H1 (cell line): ENCODE measurements around the gene ADGRF5. TPM values are rescaled to one million over a fixed set of nuclear protein-coding genes. Genes with fewer than 3 reads are reported as not detected.

ENCODE experiments used
- CTCF ChIA-PET: fragments of 300-600 bp; sonication (Branson Sonifier 250); formaldehyde crosslinking; loops from one replicate; lab custom pipeline; 2021; ENCODE audit not compliant: partially characterized antibody; lab: Charles Lee
- POLR2A ChIA-PET: fragments of 300-600 bp; sonication (Branson Sonifier 250); formaldehyde crosslinking; loops from one replicate; lab custom pipeline; 2021; ENCODE audit warnings: inconsistent platforms; ENCODE audit not compliant: partially characterized antibody; lab: Charles Lee
- DNase-seq, 2 experiments: peaks; one replicate each; pipeline versions ENCODE4 v3.0.0 to v3.0.0-alpha.2; 2010 to 2022; ENCODE audit warnings: low spot score in 2 of 2, low read depth in 1 of 2, mixed read lengths in 1 of 2
- FAIRE-seq: peaks from 2 replicates; lab custom pipeline; 2011; peaks lifted over from hg19 to GRCh38; lab: Jason Lieb, UNC
- H2AFZ ChIP-seq: 2 replicates; pipeline ENCODE4 v1.8.1; 2012; ENCODE audit warnings: low read length, inconsistent platforms
- H2AK5ac ChIP-seq: 2 replicates; pipeline ENCODE4 v1.6.1; 2013; ENCODE audit warnings: low read depth, low read length
- H2BK120ac ChIP-seq: replicated peaks from 2 replicates; pipeline ENCODE3; 2013; ENCODE audit warnings: low read depth, low read length, inconsistent platforms
- H2BK12ac ChIP-seq: 2 replicates; pipeline ENCODE4 v1.6.1; 2013; ENCODE audit warnings: low read depth, low read length
- H2BK15ac ChIP-seq: 2 replicates; pipeline ENCODE4 v1.6.1; 2013; ENCODE audit warnings: low read length
- H2BK20ac ChIP-seq: 2 replicates; pipeline ENCODE4 v1.6.1; 2013; ENCODE audit warnings: low read length
- H2BK5ac ChIP-seq: 2 replicates; pipeline ENCODE4 v1.6.1; 2013; ENCODE audit warnings: low read depth, low read length
- H3K14ac ChIP-seq: 2 replicates; pipeline ENCODE4 v1.6.1; 2013; ENCODE audit warnings: inconsistent platforms; ENCODE audit not compliant: insufficient read length
- H3K18ac ChIP-seq: 2 replicates; pipeline ENCODE4 v1.6.1; 2013; ENCODE audit warnings: low read length; ENCODE audit errors: extremely low read depth
- H3K23ac ChIP-seq: 2 replicates; pipeline ENCODE4 v1.6.1; 2013; ENCODE audit warnings: inconsistent platforms; ENCODE audit not compliant: insufficient read length
- H3K23me2 ChIP-seq: 2 replicates; pipeline ENCODE4 v1.6.1; 2013; ENCODE audit warnings: low read depth, low read length
- H3K27ac ChIP-seq: 2 replicates; pipeline ENCODE4 v1.6.1; 2011; ENCODE audit warnings: low read depth, low read length, inconsistent platforms
- H3K27me3 ChIP-seq, 4 experiments: replicated peaks in 1 of 4; 1 replicate in 1 of 4; 2 replicates in 3 of 4; pipeline versions ENCODE4 v1.6.1 to v1.8.1; 2011 to 2013; ENCODE audit warnings: low read length in 3 of 4, mild to moderate bottlenecking in 3 of 4, inconsistent platforms in 2 of 4, mixed read lengths in 2 of 4, moderate library complexity in 1 of 4; ENCODE audit not compliant: control insufficient read depth in 3 of 4, insufficient read depth in 3 of 4; ENCODE audit errors: extremely low read depth in 1 of 4
- H3K36me3 ChIP-seq, 4 experiments: 2 replicates each; pipeline versions ENCODE4 v1.6.1 to v1.8.1; 2011 to 2013; ENCODE audit warnings: mild to moderate bottlenecking in 4 of 4, low read length in 3 of 4, moderate library complexity in 2 of 4, control low read depth in 1 of 4, inconsistent platforms in 1 of 4; ENCODE audit not compliant: insufficient read depth in 4 of 4, control insufficient read depth in 2 of 4
- H3K4ac ChIP-seq: replicated peaks from 2 replicates; pipeline ENCODE3; 2013; ENCODE audit warnings: low read length, low read depth, mixed read lengths, inconsistent platforms; ENCODE audit not compliant: insufficient read length
- H3K4me1 ChIP-seq, 4 experiments: replicated peaks in 1 of 4; 1 replicate in 1 of 4; 2 replicates in 3 of 4; pipeline versions ENCODE4 v1.6.1 to v1.8.1; 2011 to 2013; ENCODE audit warnings: low read length in 3 of 4, inconsistent platforms in 2 of 4, mixed read lengths in 1 of 4; ENCODE audit not compliant: insufficient read depth in 4 of 4, control insufficient read depth in 3 of 4
- H3K4me2 ChIP-seq, 2 experiments: 2 replicates each; pipeline versions ENCODE4 v1.6.1 to v1.8.1; 2011 to 2013; ENCODE audit warnings: low read depth in 2 of 2, low read length in 2 of 2, control low read depth in 1 of 2, inconsistent platforms in 1 of 2, mild to moderate bottlenecking in 1 of 2; ENCODE audit not compliant: insufficient read depth in 1 of 2
- H3K4me3 ChIP-seq, 4 experiments: fragments of 200-600, 300-600 bp in 1 of 4; sonication (generic), shearing (Covaris generic), sonication (Bioruptor Twin) in 1 of 4; 2 replicates each; pipeline versions ENCODE4 v1.5.1 to v1.8.1; 2011 to 2016; ENCODE audit warnings: low read length in 4 of 4, low read depth in 3 of 4, control low read depth in 2 of 4, inconsistent platforms in 2 of 4, mild to moderate bottlenecking in 2 of 4, mixed read lengths in 1 of 4, moderate library complexity in 1 of 4; ENCODE audit not compliant: insufficient read depth in 2 of 4; ENCODE audit errors: extremely low read depth in 1 of 4
- H3K56ac ChIP-seq: replicated peaks from 2 replicates; pipeline ENCODE3; 2013; ENCODE audit warnings: low read depth, mild to moderate bottlenecking, mixed read lengths, low read length, inconsistent platforms; ENCODE audit not compliant: insufficient read length
- H3K79me1 ChIP-seq: 2 replicates; pipeline ENCODE4 v1.6.1; 2013; ENCODE audit warnings: low read depth, low read length, control low read depth
- H3K79me2 ChIP-seq, 2 experiments: 2 replicates each; pipeline versions ENCODE4 v1.6.1 to v1.8.1; 2012 to 2013; ENCODE audit warnings: low read length in 2 of 2, mild to moderate bottlenecking in 2 of 2, inconsistent platforms in 1 of 2; ENCODE audit not compliant: insufficient read depth in 2 of 2, control insufficient read depth in 1 of 2
- H3K9ac ChIP-seq, 4 experiments: replicated peaks in 1 of 4; 1 replicate in 1 of 4; 2 replicates in 3 of 4; pipeline versions ENCODE4 v1.6.1 to v1.8.1; 2011 to 2013; ENCODE audit warnings: low read depth in 3 of 4, low read length in 3 of 4, control low read depth in 2 of 4, mild to moderate bottlenecking in 2 of 4, moderate library complexity in 2 of 4, inconsistent platforms in 1 of 4; ENCODE audit errors: extremely low read depth in 1 of 4
- H3K9me3 ChIP-seq, 2 experiments: 2 replicates each; pipeline versions ENCODE4 v1.6.1 to v1.8.1; 2012 to 2013; ENCODE audit warnings: mild to moderate bottlenecking in 2 of 2, moderate library complexity in 2 of 2, control low read depth in 1 of 2, inconsistent platforms in 1 of 2, low read depth in 1 of 2, low read length in 1 of 2, mixed read lengths in 1 of 2; ENCODE audit not compliant: insufficient read depth in 2 of 2
- H4K20me1 ChIP-seq, 2 experiments: replicated peaks in 1 of 2; 2 replicates each; pipeline versions ENCODE3 to v1.8.1; 2011 to 2013; ENCODE audit warnings: inconsistent platforms in 2 of 2, low read length in 2 of 2, mild to moderate bottlenecking in 1 of 2; ENCODE audit not compliant: insufficient read depth in 2 of 2, control insufficient read depth in 1 of 2
- H4K5ac ChIP-seq: 2 replicates; pipeline ENCODE4 v1.6.1; 2013; ENCODE audit warnings: low read length, low read depth, mixed read lengths, inconsistent platforms; ENCODE audit not compliant: insufficient read length
- H4K8ac ChIP-seq: 2 replicates; pipeline ENCODE4 v1.8.0; 2013; ENCODE audit warnings: mild to moderate bottlenecking, moderate library complexity, low read length, inconsistent platforms; ENCODE audit not compliant: insufficient read depth; ENCODE audit errors: extremely low read depth
- H4K91ac ChIP-seq: replicated peaks from 2 replicates; pipeline ENCODE3; 2013; ENCODE audit warnings: low read length, mixed read lengths, inconsistent platforms; ENCODE audit not compliant: insufficient read length
- BACH1 ChIP-seq: IDR thresholded peaks from 2 replicates; pipeline ENCODE4 v1.6.1; 2012; ENCODE audit warnings: low read length, improper control_type of control experiment
- EP300 ChIP-seq, 2 experiments: IDR thresholded peaks; 1 replicate in 1 of 2; 2 replicates in 1 of 2; pipeline ENCODE4 v1.6.1; 2011 to 2012; ENCODE audit warnings: low read depth in 2 of 2, low read length in 2 of 2, mild to moderate bottlenecking in 2 of 2, borderline replicate concordance in 1 of 2, inconsistent platforms in 1 of 2, moderate library complexity in 1 of 2
- RAD21 ChIP-seq, 2 experiments: IDR thresholded peaks in 1 of 2; conservative IDR thresholded peaks in 1 of 2; 2 replicates each; pipeline ENCODE4 v1.6.1; 2011; ENCODE audit warnings: low read depth in 2 of 2, low read length in 2 of 2, improper control_type of control experiment in 1 of 2, inconsistent platforms in 1 of 2, mild to moderate bottlenecking in 1 of 2, moderate library complexity in 1 of 2
- SP1 ChIP-seq: IDR thresholded peaks from 2 replicates; pipeline ENCODE4 v1.6.1; 2011; ENCODE audit warnings: low read depth, low read length
- SRF ChIP-seq: IDR thresholded peaks from 2 replicates; pipeline ENCODE4 v1.6.1; 2011; ENCODE audit warnings: mild to moderate bottlenecking, low read depth, low read length, moderate library complexity
- WGBS, 2 experiments: shearing (Covaris generic) in 1 of 2; methylation state at CpG; one replicate each; pipeline versions ENCODE4 v1.1.6 to v1.1.7; 2013 to 2015; ENCODE audit warnings: low lambda C conversion rate in 2 of 2, mixed read lengths in 2 of 2, inconsistent platforms in 1 of 2, low coverage in 1 of 2, missing lambda C conversion rate in 1 of 2; ENCODE audit not compliant: insufficient replicate concordance in 2 of 2, insufficient coverage in 1 of 2, insufficient read length in 1 of 2; ENCODE audit errors: extremely low coverage in 1 of 2, missing lambda C conversion rate in 1 of 2; 5-methylcytosine and 5-hydroxymethylcytosine counted together
- polyA plus RNA-seq, 7 experiments: library from polyadenylated mRNA; depleted of rRNA in 3 of 7; stranded (reverse) in 5 of 7; unstranded in 2 of 7; fragments of >200 nt in 5 of 7; fragments of 200-250 nt in 2 of 7; gene quantifications; 1 replicate in 5 of 7; 2 replicates in 1 of 7; 4 replicates in 1 of 7; pipeline versions ENCODE4 v1.2.1 to v1.2.3, GENCODE V29; 2011 to 2013; ENCODE audit warnings: missing spikeins in 2 of 7, mixed read lengths in 2 of 7
- total RNA-seq: library from RNA; stranded (reverse); fragmentation: NEBNext Ultra II Directional; extraction: Animal tissue kit (Norgen Biotek cat#: 25700); gene quantifications from 2 replicates; pipeline ENCODE4 v1.2.1, GENCODE V29; 2021
- TF ChIP-seq, protein P1 (sequence below): IDR thresholded peaks from 2 replicates; pipeline ENCODE4 v1.6.1; 2011; ENCODE audit warnings: low read length, improper control_type of control experiment
- TF ChIP-seq, protein P2 (sequence below): IDR thresholded peaks from 2 replicates; pipeline ENCODE4 v1.6.1; 2011; ENCODE audit warnings: low read depth, mild to moderate bottlenecking, low read length; ENCODE audit not compliant: insufficient read depth
- TF ChIP-seq, protein P3 (sequence below): IDR thresholded peaks from 2 replicates; pipeline ENCODE4 v1.6.1; 2012; ENCODE audit warnings: inconsistent platforms

ADGRF5 gene
- total and polyA plus RNA-seq, 2 of the 8 experiments (the other 6 are each of a cell fraction or from before 2014, with no cell fraction given), result 0.06 TPM; not detected in 1

- Histone ChIP-seq H3K23ac (no peak overlapping the region), H2BK5ac (no peak overlapping the region), H4K20me1 (no peaks in the 10 kb centered on the region), H2AFZ (no peak overlapping the region), H3K27me3 (no peaks in the 10 kb centered on the region), H3K4me2 (no peak overlapping the region), H3K18ac (no peak overlapping the region), H3K79me2 (no peaks in the 10 kb centered on the region), H3K4ac (no peak overlapping the region), H3K4me3 (no peak overlapping the region), H3K36me3 (no peaks in the 10 kb centered on the region), H4K5ac (no peak overlapping the region), H2BK15ac (no peak overlapping the region), H3K9ac (no peak overlapping the region), H3K23me2 (no peaks in the 10 kb centered on the region), H2BK20ac (no peak overlapping the region), H3K14ac (no peak overlapping the region), H4K8ac (no peak overlapping the region), H2BK120ac (no peak overlapping the region), H2AK5ac (no peak overlapping the region), H3K4me1 (no peaks in the 10 kb centered on the region), H3K27ac (no peak overlapping the region), H2BK12ac (no peak overlapping the region), H3K9me3 (no peaks in the 10 kb centered on the region), H3K56ac (no peak overlapping the region), H4K91ac (no peak overlapping the region), H3K79me1 (no peaks in the 10 kb centered on the region)
- 91% methylated on average over 7 of the region's 7 CpGs; no CpG with 5 or more reads in 1 of the 2 experiments for WGBS, 2 experiments
- DNase-seq, result no peak
- no peak for FAIRE-seq
- ChIA-PET CTCF (interaction anchor here (1.3 to 1.9 kb wide), 3 partner anchors 9 to 68 kb away, joined by 3 to 5 read pairs (median 3); no protein-coding TSS in a partner anchor), POLR2A (no interaction called here)
- TF ChIP-seq EP300 (IDR thresholded peaks at IDR 0.05; ENCODE audit: borderline replicate concordance in 1 of 2, low read depth in 2 of 2, low read length in 2 of 2) (no peak), SRF (no peak), RAD21 (IDR thresholded peaks at IDR 0.05 in 1 of 2, conservative IDR thresholded peaks at IDR 0.05 in 1 of 2; ENCODE audit: low read depth in 2 of 2, low read length in 2 of 2) (no peak), SP1 (no peak), BACH1 (no peak)
- TF ChIP-seq, protein P1, sequence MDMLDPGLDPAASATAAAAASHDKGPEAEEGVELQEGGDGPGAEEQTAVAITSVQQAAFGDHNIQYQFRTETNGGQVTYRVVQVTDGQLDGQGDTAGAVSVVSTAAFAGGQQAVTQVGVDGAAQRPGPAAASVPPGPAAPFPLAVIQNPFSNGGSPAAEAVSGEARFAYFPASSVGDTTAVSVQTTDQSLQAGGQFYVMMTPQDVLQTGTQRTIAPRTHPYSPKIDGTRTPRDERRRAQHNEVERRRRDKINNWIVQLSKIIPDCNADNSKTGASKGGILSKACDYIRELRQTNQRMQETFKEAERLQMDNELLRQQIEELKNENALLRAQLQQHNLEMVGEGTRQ, result no peak
- TF ChIP-seq, protein P2, sequence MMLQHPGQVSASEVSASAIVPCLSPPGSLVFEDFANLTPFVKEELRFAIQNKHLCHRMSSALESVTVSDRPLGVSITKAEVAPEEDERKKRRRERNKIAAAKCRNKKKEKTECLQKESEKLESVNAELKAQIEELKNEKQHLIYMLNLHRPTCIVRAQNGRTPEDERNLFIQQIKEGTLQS, result no peak
- TF ChIP-seq, protein P3, sequence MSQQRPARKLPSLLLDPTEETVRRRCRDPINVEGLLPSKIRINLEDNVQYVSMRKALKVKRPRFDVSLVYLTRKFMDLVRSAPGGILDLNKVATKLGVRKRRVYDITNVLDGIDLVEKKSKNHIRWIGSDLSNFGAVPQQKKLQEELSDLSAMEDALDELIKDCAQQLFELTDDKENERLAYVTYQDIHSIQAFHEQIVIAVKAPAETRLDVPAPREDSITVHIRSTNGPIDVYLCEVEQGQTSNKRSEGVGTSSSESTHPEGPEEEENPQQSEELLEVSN, result no peak
Observed at GRCh38 chr6:46923476-46923875, 1.7 kb upstream of the ADGRF5 start.
